HG02938 (cell line): ENCODE results near the gene CYP4V2.

Experiments used
- ATAC-seq: cut with Tn5 transposase; IDR thresholded peaks from one replicate; pipeline ENCODE4 v1.9.1; 2021; ENCODE audit warnings: mild to moderate bottlenecking, moderate library complexity; ENCODE audit not compliant: unreplicated experiment

The CYP4V2 gene

GRCh38 chr4:186191200-186192065 lies at the start of gene CYP4V2:
Gene CYP4V2, plus strand, starts transcription at chr4:186191567. Its CDS starts 257 bp downstream, at chr4:186191824.
- ATAC-seq, result peak; percentile 82

GRCh38 chr4:186144198-186144945 lies 47.0 kb upstream of the CYP4V2 start:
- ATAC-seq, result peak; percentile 66

- ATAC-seq, result peak; percentile 27
Observed at GRCh38 chr4:186144946-186145569, 46.3 kb upstream of the CYP4V2 start.

- no peak for ATAC-seq
Observed at GRCh38 chr4:186146458-186146857, 44.9 kb upstream of the CYP4V2 start.

- no peak for ATAC-seq
Observed at GRCh38 chr4:186148336-186148975, 42.9 kb upstream of the CYP4V2 start.

- ATAC-seq, result no peak
Observed at GRCh38 chr4:186149872-186150271, 41.5 kb upstream of the CYP4V2 start.

- no peak for ATAC-seq
Observed at GRCh38 chr4:186150926-186151325, 40.4 kb upstream of the CYP4V2 start.

GRCh38 chr4:186151499-186151898 lies 39.9 kb upstream of the CYP4V2 start:
- ATAC-seq, result peak; percentile 37

- ATAC-seq, result no peak
Observed at GRCh38 chr4:186158021-186158813, 33.1 kb upstream of the CYP4V2 start.

- ATAC-seq, result no peak
Observed at GRCh38 chr4:186158966-186159365, 32.4 kb upstream of the CYP4V2 start.

GRCh38 chr4:186159613-186160012 lies 31.8 kb upstream of the CYP4V2 start:
- no peak for ATAC-seq

- peak; percentile 95 for ATAC-seq
Observed at GRCh38 chr4:186161138-186161537, 30.2 kb upstream of the CYP4V2 start.

GRCh38 chr4:186166852-186167512 lies 24.4 kb upstream of the CYP4V2 start:
- no peak for ATAC-seq

GRCh38 chr4:186167605-186168004 lies 23.8 kb upstream of the CYP4V2 start:
- no peak for ATAC-seq

GRCh38 chr4:186168750-186169149 lies 22.6 kb upstream of the CYP4V2 start:
- ATAC-seq, result no peak

GRCh38 chr4:186169333-186169944 lies 21.9 kb upstream of the CYP4V2 start:
- no peak for ATAC-seq

- ATAC-seq, result no peak
Observed at GRCh38 chr4:186169945-186170802, 21.2 kb upstream of the CYP4V2 start.

GRCh38 chr4:186170966-186171365 lies 20.4 kb upstream of the CYP4V2 start:
- no peak for ATAC-seq
